ENCODE data around the gene AGXT.

The AGXT gene

DNA sequence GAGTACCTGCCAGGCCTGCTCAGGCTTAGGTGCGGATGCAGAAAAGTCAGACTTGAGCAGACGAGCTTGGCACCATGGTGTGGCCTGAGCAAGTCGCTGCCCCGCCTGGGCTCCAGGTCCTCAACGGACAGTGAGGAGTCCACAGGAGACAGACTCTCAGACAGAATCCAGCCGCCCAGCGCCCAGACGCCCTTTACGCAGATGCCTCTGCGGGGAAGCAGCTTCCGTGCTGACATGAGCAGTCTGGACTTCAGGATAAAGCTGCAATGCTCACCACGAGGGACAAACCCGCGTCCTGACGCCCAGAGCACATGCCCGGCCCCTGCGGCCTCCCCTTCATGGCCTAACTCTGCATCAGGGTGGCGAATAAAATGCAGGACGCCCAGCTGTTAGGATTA is 30.8 kb downstream of the AGXT start:
- no peak for DNase-seq (ENCODE audit: low spot score)

DNA sequence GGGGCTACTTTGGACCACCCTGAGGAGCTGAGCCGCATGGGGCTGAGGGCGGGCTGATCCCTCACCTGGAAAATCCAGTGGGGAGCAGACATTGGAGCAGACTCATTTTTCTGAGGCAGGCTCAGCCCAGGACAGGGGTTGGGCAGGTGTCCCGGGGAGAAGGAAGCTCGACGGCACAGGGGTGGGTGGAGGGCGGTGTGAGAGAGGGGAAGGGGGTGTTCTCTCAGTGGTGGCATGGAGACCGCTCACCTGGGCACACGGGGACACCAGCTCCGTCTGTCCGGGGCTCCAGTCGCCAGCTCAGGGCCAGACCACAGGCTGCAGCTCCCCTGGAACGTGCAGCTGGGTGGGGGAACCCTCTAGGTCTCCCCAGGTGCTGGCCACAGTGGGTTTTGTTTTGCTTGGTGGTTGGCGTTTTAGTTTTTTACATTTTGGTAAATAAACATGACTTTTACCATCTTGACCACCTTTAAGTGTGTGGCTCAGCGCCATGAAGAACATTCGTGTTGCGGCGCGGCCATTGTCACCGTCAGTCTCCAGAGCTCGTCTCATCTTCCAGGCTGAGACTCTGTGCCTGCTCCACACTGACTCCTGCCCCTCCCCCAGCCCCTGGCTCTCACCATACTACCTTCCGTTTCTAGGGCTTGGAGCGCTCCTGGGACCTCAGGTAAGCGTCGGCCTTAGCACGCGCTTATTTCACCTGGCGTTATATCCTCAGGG is 31.7 kb downstream of the AGXT start:
- no peak for DNase-seq (ENCODE audit: low spot score)

- DNase-seq (ENCODE audit: low spot score) = no peak
These were observed 33.5 kb downstream of the AGXT start for GRCh38 chr2:240901986-240902614.

- no peak for DNase-seq (ENCODE audit: low spot score)
These were observed 34.0 kb downstream of the AGXT start for GRCh38 chr2:240902615-240903041.

- no peak for DNase-seq (ENCODE audit: low spot score)
These were observed 34.8 kb downstream of the AGXT start for GRCh38 chr2:240903191-240904060.

GRCh38 chr2:240904216-240905175 is 35.9 kb downstream of the AGXT start:
- DNase-seq (ENCODE audit: low spot score) = no peak

DNA sequence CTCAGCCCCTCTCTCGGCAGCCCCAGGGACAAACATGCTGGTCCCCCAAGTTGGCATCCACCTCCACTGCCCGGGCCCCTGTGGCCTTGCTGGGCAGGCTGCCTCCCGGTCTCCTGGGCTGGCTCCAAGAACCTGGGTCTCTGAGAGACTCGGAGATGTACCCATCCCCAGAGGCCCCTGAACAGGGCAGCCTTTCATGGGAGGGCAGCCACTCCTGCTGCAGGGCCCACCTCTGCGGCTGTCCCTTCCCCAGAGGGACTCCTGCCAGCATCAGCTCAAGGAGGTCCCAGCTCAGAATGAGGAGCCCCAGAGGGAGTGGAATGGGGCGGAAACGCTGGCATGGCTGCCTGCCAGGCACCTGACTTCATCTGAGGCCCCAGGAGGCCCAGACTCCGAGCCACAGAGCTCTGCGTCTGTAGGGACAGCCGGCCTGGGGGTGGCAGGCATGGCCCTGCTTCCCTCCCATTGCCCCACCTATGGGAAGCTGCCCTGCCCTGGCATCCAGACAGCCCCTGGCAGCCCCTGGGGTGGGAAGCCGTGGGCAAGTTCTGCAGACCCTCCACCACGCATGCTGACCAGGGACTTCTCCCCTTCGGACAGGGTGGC is 36.7 kb downstream of the AGXT start:
- no peak for DNase-seq (ENCODE audit: low spot score)

DNA sequence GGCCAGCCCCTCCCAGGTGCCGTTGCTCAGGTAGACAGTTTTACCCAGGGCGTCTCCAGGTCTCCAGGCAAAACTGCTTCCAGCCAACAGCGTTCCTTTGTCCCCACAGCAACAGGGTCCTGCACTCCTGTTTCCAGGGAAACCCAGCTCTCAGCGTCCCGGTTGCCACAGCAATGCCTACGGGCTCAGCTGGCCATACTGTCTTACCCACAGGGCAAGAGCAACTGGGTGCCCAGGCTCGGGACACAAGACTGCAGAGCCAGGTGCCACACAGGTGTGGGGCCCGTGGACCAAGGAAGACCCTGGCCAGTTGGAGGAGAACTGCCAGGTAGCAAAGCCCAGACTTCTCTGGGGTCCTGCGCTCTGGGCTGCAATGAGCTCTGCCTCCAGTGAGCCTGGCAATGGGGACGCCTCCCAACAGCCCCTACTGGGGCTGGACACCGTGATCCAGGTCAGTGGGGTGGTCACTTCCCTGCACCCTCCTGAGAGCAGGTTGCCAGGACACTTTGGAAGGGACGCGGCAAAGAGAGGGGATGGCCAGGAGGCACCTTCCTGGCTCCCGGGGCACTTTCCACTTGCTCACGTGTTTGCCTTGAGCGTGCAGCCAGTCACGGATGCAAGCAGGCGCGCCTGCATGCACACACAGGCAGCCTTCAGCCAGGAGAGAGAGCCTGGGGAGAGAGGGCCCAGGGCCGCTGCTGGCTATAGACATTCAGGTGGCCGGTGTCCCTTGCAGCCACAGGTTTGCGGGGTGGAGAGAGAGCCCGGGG is 37.7 kb downstream of the AGXT start, which contains the start of gene CROCC2:
Gene CROCC2, plus strand, starts transcription at position 196 of the 770 bp plus-strand sequence. Its CDS starts 178 bp downstream, at position 374.
- no peak for DNase-seq (ENCODE audit: low spot score)

- DNase-seq (ENCODE audit: low spot score) = no peak
These were observed 38.4 kb downstream of the AGXT start for GRCh38 chr2:240906911-240907590.

- no peak for DNase-seq (ENCODE audit: low spot score)
These were observed 40.8 kb downstream of the AGXT start for GRCh38 chr2:240909216-240909974.

DNA sequence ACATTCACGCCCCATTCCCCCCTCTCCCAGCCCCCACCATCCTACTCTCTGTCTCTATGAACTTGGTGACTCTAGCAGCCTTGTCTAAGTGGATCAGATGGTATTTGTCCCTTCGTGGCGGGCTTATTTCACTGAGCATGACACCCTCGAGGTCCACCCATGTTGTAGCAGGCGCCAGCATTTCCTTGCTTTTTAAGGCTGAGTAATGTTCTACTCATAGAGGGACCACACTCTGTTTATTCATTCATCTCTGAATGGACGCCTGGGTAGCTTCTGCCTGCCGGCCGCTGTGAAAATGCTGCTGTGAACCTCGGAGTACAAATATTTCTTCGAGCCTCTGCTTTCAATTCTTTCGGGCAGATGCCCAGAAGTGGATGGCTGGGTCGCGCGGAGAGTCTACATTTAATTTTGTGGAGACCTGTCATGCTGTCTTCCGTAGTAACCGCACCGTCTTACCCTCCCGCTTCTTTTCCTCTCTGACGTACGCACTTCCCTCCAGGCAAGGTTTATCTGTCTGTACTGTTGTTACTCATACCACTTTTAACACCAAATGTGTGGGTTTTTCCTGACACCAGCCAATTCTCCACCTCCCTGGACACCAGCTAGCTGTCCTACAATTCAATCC is 43.1 kb downstream of the AGXT start:
- DNase-seq (ENCODE audit: low spot score) = no peak

- no peak for DNase-seq (ENCODE audit: low spot score)
These were observed 44.5 kb downstream of the AGXT start for GRCh38 chr2:240912878-240913809.

DNA sequence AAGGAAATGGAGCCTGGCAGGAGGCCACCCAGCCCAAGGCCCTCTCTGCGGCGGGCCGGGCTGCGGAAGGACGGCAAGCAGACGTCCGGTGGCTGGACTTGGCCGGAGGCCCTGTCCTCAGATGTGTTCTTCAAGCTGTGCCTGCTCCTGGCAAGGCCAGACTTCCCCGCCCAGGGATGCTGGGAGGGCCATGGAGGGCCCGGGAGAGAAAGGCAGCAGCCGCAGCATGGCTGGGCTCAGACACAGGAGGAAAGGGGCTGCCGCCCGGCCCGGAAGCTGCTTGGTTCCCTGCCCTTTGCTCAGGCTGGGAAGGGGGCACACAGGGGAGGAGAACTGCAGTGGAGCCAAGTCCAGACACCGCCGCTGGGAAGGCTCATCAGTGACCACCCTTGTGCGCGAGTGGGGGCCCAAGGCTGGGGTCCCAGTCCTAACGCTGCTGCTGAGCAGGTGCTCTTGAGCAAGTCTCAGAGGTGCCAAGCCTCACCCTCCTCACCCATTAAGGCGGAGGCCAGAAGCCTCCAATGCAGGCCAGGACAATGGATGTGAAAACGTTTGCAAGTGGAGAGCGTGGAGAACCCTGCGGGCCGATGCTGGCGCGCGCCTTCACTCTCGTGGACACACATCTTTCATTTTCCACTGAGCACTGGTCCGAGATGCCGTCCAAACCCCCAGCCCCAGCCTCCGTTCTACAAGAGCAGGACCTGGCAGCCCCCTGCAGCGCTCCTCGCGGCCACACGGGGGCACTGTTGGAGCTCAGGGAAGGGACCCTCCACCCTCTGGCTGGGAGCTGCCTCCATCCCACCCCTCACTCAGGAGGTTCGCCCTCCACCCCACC is 45.4 kb downstream of the AGXT start:
- DNase-seq (ENCODE audit: low spot score) = peak; percentile 24

DNA sequence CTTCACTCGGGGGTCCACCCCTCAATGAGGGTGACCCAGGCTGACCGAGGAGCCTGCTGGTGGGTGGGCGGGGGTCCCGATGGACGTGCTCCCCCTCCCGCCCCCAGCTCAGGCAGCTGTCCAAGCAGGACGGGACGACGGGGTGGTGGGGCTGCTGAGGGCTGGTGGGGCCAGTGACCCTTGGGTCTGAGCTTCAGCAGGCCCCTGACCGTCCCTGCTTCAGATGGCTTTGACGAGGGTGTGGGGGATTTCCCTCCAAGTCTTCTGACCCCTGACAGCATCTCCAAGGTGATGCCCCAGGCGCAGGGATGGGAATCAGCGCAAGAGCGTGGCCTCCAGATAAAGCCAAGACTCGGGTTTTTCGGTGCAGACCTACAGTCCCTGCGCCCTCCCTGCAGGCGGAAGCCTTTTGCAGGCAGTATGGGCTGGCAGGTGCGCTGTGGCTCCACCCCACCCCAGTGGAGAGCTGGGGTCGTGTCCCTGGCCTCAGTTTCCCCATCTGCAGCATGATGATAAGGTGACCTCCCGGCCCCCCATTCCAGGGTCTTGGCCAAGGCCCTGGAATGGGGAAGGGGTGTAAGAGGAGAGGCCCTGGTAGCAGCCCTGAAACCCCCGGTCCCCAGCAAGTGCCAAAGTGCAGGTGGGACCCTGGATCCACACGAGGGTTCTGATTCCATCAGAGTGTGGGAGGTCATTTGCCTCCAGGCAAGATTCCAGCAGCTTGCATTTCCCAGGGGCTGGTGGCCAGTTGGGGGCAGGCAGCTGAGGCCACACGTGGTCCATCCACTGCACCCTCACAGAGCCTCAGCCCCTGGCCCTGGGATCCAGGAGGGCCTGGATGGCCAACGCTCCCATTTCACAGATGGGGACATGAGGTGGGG is 46.3 kb downstream of the AGXT start:
- DNase-seq (ENCODE audit: low spot score) = no peak
